ENCODE measurements around the gene BTF3L4. TPM values are rescaled to one million over a fixed set of nuclear protein-coding genes. Genes with fewer than 3 reads are reported as not detected.
A peak's percentile ranks its signal among the peaks of the same experiment; 100 is the strongest.

The BTF3L4 gene
- total and polyA plus RNA-seq, 7 donors: 34.2 to 70.1 (median 57.6) TPM

- peak; percentile 89 to 95 (median 92) for ATAC-seq
- no peak for TF ChIP-seq CTCF (IDR thresholded peaks at IDR 0.05)
- DNase-seq: peak; percentile 89 to 94
- intact Hi-C loops (cut with DNase I): loop anchor here in 1 of 2 donors (2.0 kb wide), 1 partner anchor 23 kb away; the partner anchor contains the start of gene BTF3L4
- WGBS, 3 donors: 2% methylated on average over 77 to 78 of the region's 78 CpGs
- Histone ChIP-seq H3K27me3 (ENCODE audit: insufficient read depth in 3 of 3, low read length in 2 of 3) (no peaks in the 10 kb centered on the region), H3K36me3 (ENCODE audit: insufficient read depth in 1 of 2, low read depth in 1 of 2) (peaks cover 0 to 16% of the 10 kb centered on the region in 2 donors), H3K9me3 (no peaks in the 10 kb centered on the region), H3K4me1 (peaks cover 19% of the 10 kb centered on the region), H3K4me3 (peak within 1 kb of the TSS; percentile 92), H3K27ac (peak within 1 kb of the TSS; percentile 93)
These were observed 22.7 kb upstream of the BTF3L4 start, which contains the start of gene KTI12 for GRCh38 chr1:52033190-52034049. KTI12 (minus strand) TSS chr1:52033810; CDS start chr1:52033761, 49 bp downstream.

- DNase-seq (no peak), ATAC-seq (no peak)
- H3K27ac ChIP-seq: peak overlapping the region; percentile 93
- peaks cover 19% of the 10 kb centered on the region for H3K4me1 ChIP-seq
- no peaks in the 10 kb centered on the region for H3K27me3 ChIP-seq (ENCODE audit: insufficient read depth in 3 of 3, low read length in 2 of 3)
- H3K36me3 ChIP-seq (ENCODE audit: insufficient read depth in 1 of 2, low read depth in 1 of 2): peaks cover 0 to 22% of the 10 kb centered on the region in 2 donors
- H3K9me3 ChIP-seq: no peaks in the 10 kb centered on the region
- no peak for TF ChIP-seq CTCF (IDR thresholded peaks at IDR 0.05)
- H3K4me3 ChIP-seq: peak overlapping the region; percentile 92
- 95 to 97% (median 96%) methylated on average over 2 of the region's 2 CpGs for WGBS, 3 donors
- intact Hi-C loops (cut with DNase I): no loop called here
These were observed 22.1 kb upstream of the BTF3L4 start for GRCh38 chr1:52034050-52034384.

GRCh38 chr1:52037402-52037814 is 18.7 kb upstream of the BTF3L4 start:
- Histone ChIP-seq H3K27me3 (ENCODE audit: insufficient read depth in 3 of 3, low read length in 2 of 3) (no peaks in the 10 kb centered on the region), H3K4me3 (no peak overlapping the region), H3K36me3 (ENCODE audit: insufficient read depth in 1 of 2, low read depth in 1 of 2) (peaks cover 0 to 49% of the 10 kb centered on the region in 2 donors), H3K27ac (no peak overlapping the region), H3K9me3 (no peaks in the 10 kb centered on the region), H3K4me1 (peaks cover 7% of the 10 kb centered on the region)
- no peak for TF ChIP-seq CTCF (IDR thresholded peaks at IDR 0.05)
- no peak for ATAC-seq
- WGBS, 3 donors: 78 to 82% (median 78%) methylated on average over 5 of the region's 5 CpGs
- intact Hi-C loops (cut with DNase I): no loop called here
- DNase-seq: no peak

- Histone ChIP-seq H3K27ac (no peak overlapping the region), H3K4me3 (no peak overlapping the region), H3K36me3 (ENCODE audit: insufficient read depth in 1 of 2, low read depth in 1 of 2) (peaks cover 0 to 49% of the 10 kb centered on the region in 2 donors), H3K9me3 (no peaks in the 10 kb centered on the region), H3K27me3 (ENCODE audit: insufficient read depth in 3 of 3, low read length in 2 of 3) (no peaks in the 10 kb centered on the region), H3K4me1 (peaks cover 4% of the 10 kb centered on the region)
- WGBS, 3 donors: 86 to 94% (median 88%) methylated on average over 1 of the region's 1 CpG
- no peak for TF ChIP-seq CTCF (IDR thresholded peaks at IDR 0.05)
- no peak for ATAC-seq
- no peak for DNase-seq
- intact Hi-C loops (cut with DNase I): no loop called here
These were observed 18.2 kb upstream of the BTF3L4 start for GRCh38 chr1:52037909-52038308.

All from psoas muscle (tissue), 8 donors.